Panc1 (cell line): ENCODE measurements around the gene ZNF804B. TPM values are rescaled to one million over a fixed set of nuclear protein-coding genes. Genes with fewer than 3 reads are reported as not detected.

Source experiments
- ATAC-seq: fragments of 200-7000 bp; cut with Tn5 transposase; 2 replicates; pipeline ENCODE4 v1.9.1; 2020; ENCODE audit warnings: mild to moderate bottlenecking, moderate library complexity
- BruUV-seq: library from RNA; stranded (reverse); fragments of 400-500 nt; replicated peaks from 2 replicates; lab custom pipeline; 2021; lab: Mats Ljungman, UMichigan
- CTCF ChIA-PET: fragments of 300-600 bp; sonication (Branson Sonifier 250); formaldehyde crosslinking; loops from one replicate; lab custom pipeline; 2022; ENCODE audit warnings: antibody characterized with exemption; lab: Charles Lee
- POLR2A ChIA-PET: fragments of 300-600 bp; sonication (Branson Sonifier 250); formaldehyde crosslinking; loops from one replicate; lab custom pipeline; 2022; ENCODE audit warnings: antibody characterized with exemption; lab: Charles Lee
- DNase-seq: peaks from one replicate; pipeline ENCODE4 v3.0.0-alpha.2; 2010; ENCODE audit warnings: low read depth, low spot score
- H3K27ac ChIP-seq: 2 replicates; pipeline ENCODE4 v1.5.1; 2011; ENCODE audit warnings: mild to moderate bottlenecking, low read length, inconsistent platforms
- H3K27me3 ChIP-seq: fragments of 200-500 bp; sonication (Bioruptor generic); 2 replicates; pipeline ENCODE4 v1.6.0; 2014; ENCODE audit warnings: low read length, inconsistent platforms; ENCODE audit not compliant: control insufficient read depth, insufficient read depth
- H3K36me3 ChIP-seq: fragments of 200-500 bp; sonication (Bioruptor generic); 2 replicates; pipeline ENCODE4 v1.5.1; 2014; ENCODE audit warnings: inconsistent platforms, mild to moderate bottlenecking, low read length, moderate library complexity; ENCODE audit not compliant: control insufficient read depth, insufficient read depth
- H3K4me1 ChIP-seq: 2 replicates; pipeline ENCODE4 v1.5.1; 2011; ENCODE audit warnings: inconsistent platforms, mild to moderate bottlenecking, low read length, moderate library complexity; ENCODE audit not compliant: control insufficient read depth, insufficient read depth
- H3K4me3 ChIP-seq, 2 experiments: 2 replicates each; pipeline ENCODE4 v1.5.1; 2011 to 2012; ENCODE audit warnings: low read depth in 2 of 2, low read length in 2 of 2, mild to moderate bottlenecking in 2 of 2, inconsistent platforms in 1 of 2, moderate library complexity in 1 of 2
- H3K9me3 ChIP-seq: fragments of 200-500 bp; sonication (Bioruptor generic); 2 replicates; pipeline ENCODE4 v1.5.1; 2014; ENCODE audit warnings: low read depth, mild to moderate bottlenecking, inconsistent platforms, low read length, moderate library complexity; ENCODE audit not compliant: control insufficient read depth, insufficient read depth
- POLR2AphosphoS5 ChIP-seq: IDR thresholded peaks from 2 replicates; pipeline ENCODE4 v1.6.1; 2012; ENCODE audit warnings: mild to moderate bottlenecking, low read depth, low read length, moderate library complexity
- SIN3A ChIP-seq: IDR thresholded peaks from 2 replicates; pipeline ENCODE4 v1.6.1; 2012; ENCODE audit warnings: low read depth, mild to moderate bottlenecking, low read length, moderate library complexity, borderline replicate concordance; ENCODE audit not compliant: insufficient read depth
- TCF7L2 ChIP-seq: IDR thresholded peaks from 2 replicates; pipeline ENCODE4 v1.6.1; 2011; ENCODE audit warnings: mild to moderate bottlenecking, low read depth, low read length, inconsistent platforms
- in situ Hi-C: cut with HindIII; loops from 2 replicates; pipeline ENCODE4 v1.10.0; 2016; ENCODE audit warnings: low sequenced_read_pairs, low pct_unique_long_range_greater_than_20kb
- intact Hi-C: fragments of 100-400 bp; cut with micrococcal nuclease; formaldehyde crosslinking; loops from one replicate; pipeline ENCODE4 v1.10.0; 2022; ENCODE audit not compliant: unreplicated experiment
- total RNA-seq: library from RNA; stranded (reverse); gene quantifications from one replicate; pipeline ENCODE4 v1.2.1, GENCODE V29; 2021; ENCODE audit not compliant: unreplicated experiment
- TF ChIP-seq, protein P1 (sequence below): fragments of 450-650 bp; IDR thresholded peaks from 2 replicates; pipeline ENCODE4 v1.5.1; 2017; ENCODE audit warnings: mild to moderate bottlenecking
- TF ChIP-seq, protein P2 (sequence below), 2 experiments: IDR thresholded peaks; 2 replicates each; pipeline ENCODE4 v1.6.1; 2011 to 2012; ENCODE audit warnings: low read depth in 2 of 2, control low read depth in 1 of 2, low read length in 1 of 2, mild to moderate bottlenecking in 1 of 2, moderate library complexity in 1 of 2; ENCODE audit not compliant: insufficient read depth in 1 of 2

Gene ZNF804B
- total RNA-seq, 1 experiment from 2014 or later = not detected

DNA sequence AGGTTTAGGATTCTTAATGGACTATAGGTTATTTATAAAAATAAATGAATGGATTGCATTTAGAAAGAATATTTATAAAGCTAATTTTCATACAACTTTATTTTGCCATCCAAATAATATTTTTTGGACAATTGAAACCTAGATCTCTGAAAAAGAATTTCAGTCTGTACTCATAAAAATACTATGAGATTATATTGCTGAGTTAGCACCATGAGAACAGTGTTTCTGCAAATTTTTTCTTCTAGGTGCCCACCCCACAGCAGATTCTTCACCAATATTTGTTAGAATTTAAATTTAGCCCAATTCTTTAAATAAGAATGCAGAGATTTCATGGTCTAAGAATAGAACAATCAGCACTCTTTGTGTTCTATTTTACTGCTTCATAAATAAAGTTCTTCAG, 121.6 kb downstream of the ZNF804B start:
- H3K27me3 ChIP-seq = no peaks in the 10 kb centered on the region
- H3K4me1 ChIP-seq = no peaks in the 10 kb centered on the region
- BruUV-seq = no TSS peak
- TF ChIP-seq POLR2AphosphoS5 (no peak), TCF7L2 (no peak), SIN3A (no peak)
- TF ChIP-seq, protein P1, sequence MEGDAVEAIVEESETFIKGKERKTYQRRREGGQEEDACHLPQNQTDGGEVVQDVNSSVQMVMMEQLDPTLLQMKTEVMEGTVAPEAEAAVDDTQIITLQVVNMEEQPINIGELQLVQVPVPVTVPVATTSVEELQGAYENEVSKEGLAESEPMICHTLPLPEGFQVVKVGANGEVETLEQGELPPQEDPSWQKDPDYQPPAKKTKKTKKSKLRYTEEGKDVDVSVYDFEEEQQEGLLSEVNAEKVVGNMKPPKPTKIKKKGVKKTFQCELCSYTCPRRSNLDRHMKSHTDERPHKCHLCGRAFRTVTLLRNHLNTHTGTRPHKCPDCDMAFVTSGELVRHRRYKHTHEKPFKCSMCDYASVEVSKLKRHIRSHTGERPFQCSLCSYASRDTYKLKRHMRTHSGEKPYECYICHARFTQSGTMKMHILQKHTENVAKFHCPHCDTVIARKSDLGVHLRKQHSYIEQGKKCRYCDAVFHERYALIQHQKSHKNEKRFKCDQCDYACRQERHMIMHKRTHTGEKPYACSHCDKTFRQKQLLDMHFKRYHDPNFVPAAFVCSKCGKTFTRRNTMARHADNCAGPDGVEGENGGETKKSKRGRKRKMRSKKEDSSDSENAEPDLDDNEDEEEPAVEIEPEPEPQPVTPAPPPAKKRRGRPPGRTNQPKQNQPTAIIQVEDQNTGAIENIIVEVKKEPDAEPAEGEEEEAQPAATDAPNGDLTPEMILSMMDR = no peak
- TF ChIP-seq, protein P2, sequence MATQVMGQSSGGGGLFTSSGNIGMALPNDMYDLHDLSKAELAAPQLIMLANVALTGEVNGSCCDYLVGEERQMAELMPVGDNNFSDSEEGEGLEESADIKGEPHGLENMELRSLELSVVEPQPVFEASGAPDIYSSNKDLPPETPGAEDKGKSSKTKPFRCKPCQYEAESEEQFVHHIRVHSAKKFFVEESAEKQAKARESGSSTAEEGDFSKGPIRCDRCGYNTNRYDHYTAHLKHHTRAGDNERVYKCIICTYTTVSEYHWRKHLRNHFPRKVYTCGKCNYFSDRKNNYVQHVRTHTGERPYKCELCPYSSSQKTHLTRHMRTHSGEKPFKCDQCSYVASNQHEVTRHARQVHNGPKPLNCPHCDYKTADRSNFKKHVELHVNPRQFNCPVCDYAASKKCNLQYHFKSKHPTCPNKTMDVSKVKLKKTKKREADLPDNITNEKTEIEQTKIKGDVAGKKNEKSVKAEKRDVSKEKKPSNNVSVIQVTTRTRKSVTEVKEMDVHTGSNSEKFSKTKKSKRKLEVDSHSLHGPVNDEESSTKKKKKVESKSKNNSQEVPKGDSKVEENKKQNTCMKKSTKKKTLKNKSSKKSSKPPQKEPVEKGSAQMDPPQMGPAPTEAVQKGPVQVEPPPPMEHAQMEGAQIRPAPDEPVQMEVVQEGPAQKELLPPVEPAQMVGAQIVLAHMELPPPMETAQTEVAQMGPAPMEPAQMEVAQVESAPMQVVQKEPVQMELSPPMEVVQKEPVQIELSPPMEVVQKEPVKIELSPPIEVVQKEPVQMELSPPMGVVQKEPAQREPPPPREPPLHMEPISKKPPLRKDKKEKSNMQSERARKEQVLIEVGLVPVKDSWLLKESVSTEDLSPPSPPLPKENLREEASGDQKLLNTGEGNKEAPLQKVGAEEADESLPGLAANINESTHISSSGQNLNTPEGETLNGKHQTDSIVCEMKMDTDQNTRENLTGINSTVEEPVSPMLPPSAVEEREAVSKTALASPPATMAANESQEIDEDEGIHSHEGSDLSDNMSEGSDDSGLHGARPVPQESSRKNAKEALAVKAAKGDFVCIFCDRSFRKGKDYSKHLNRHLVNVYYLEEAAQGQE (IDR thresholded peaks at IDR 0.05; ENCODE audit: insufficient read depth in 1 of 2, low read depth in 2 of 2, low read length in 1 of 2) = no peak
- in situ Hi-C loops (no loop called here), intact Hi-C loops (no loop called here)
- no peak for ATAC-seq
- no peaks in the 10 kb centered on the region for H3K9me3 ChIP-seq
- H3K27ac ChIP-seq = no peak overlapping the region
- H3K36me3 ChIP-seq = no peaks in the 10 kb centered on the region
- no peak overlapping the region for H3K4me3 ChIP-seq
- CTCF ChIA-PET = no interaction called here
- no peak for DNase-seq
- POLR2A ChIA-PET = no interaction called here

DNA sequence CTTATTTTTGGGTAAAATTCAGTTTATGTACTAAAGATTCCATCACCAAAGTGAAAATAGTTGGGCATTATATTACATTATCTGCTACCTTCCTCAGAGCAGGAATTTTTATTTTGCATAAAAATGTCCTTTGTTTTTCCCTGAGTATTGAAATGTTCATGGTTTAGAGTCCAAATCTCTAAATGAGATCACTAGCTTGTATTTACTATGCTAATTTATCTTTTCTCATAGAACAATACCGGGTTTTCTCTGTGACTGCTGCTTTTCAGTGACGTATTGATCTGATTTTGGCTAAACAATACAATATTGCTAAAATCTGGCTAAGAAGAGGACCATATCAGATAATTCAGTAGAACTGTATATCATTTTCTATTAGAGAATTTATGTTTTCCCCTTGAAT, 125.6 kb downstream of the ZNF804B start:
- no TSS peak for BruUV-seq
- intact Hi-C loops = no loop called here
- DNase-seq (no peak), ATAC-seq (no peak)
- H3K27ac ChIP-seq = no peak overlapping the region
- POLR2A ChIA-PET = no interaction called here
- TF ChIP-seq POLR2AphosphoS5 (no peak), TCF7L2 (no peak), SIN3A (no peak)
- TF ChIP-seq, protein P1 = no peak
- CTCF ChIA-PET = no interaction called here
- H3K9me3 ChIP-seq = no peaks in the 10 kb centered on the region
- no peaks in the 10 kb centered on the region for H3K27me3 ChIP-seq
- H3K4me1 ChIP-seq = no peaks in the 10 kb centered on the region
- no peaks in the 10 kb centered on the region for H3K36me3 ChIP-seq
- in situ Hi-C loops = no loop called here
- H3K4me3 ChIP-seq = no peak overlapping the region
